OCI-LY1 (cell line): ENCODE measurements around the gene PCIF1.
"Not testable (repeated sequence)": the region's sequence is repeated elsewhere in the genome, so short reads cannot be mapped to it uniquely, and the experiment has no call there.

Source experiments
- H2AFZ ChIP-seq: fragments of 200-600 bp; sonication (generic), shearing (Covaris generic); 2 replicates; pipeline ENCODE4 v1.6.0; 2014; ENCODE audit warnings: antibody characterized with exemption, mild to moderate bottlenecking, low read length
- H3F3A ChIP-seq: fragments of 200-600 bp; sonication (generic), shearing (Covaris generic); 2 replicates; pipeline ENCODE4 v1.6.0; 2014; ENCODE audit warnings: mild to moderate bottlenecking, antibody characterized with exemption, low read length, moderate library complexity; ENCODE audit not compliant: insufficient read depth
- H3K27ac ChIP-seq: fragments of 200-600 bp; sonication (generic); 2 replicates; pipeline ENCODE4 v1.5.1; 2014; ENCODE audit warnings: low read length, mixed run types, mild to moderate bottlenecking, low read depth; ENCODE audit not compliant: poor library complexity, severe bottlenecking
- H3K27me3 ChIP-seq: fragments of 200-600 bp; sonication (generic); 2 replicates; pipeline ENCODE4 v1.6.0; 2014; ENCODE audit warnings: antibody characterized with exemption, mild to moderate bottlenecking, low read length, moderate library complexity; ENCODE audit not compliant: insufficient read depth
- H3K36me3 ChIP-seq: fragments of 200-600 bp; sonication (generic); 2 replicates; pipeline ENCODE4 v1.6.1; 2014; ENCODE audit warnings: mild to moderate bottlenecking, antibody characterized with exemption, low read length, moderate library complexity, mixed read lengths; ENCODE audit not compliant: insufficient read depth
- H3K4me1 ChIP-seq: fragments of 200-600 bp; sonication (generic); 2 replicates; pipeline ENCODE4 v1.5.1; 2014; ENCODE audit warnings: mild to moderate bottlenecking, low read length, moderate library complexity; ENCODE audit not compliant: insufficient read depth, severe bottlenecking
- H3K4me2 ChIP-seq: fragments of 200-600 bp; sonication (generic), shearing (Covaris generic); 2 replicates; pipeline ENCODE4 v1.6.1; 2014; ENCODE audit warnings: low read length
- H3K4me3 ChIP-seq: fragments of 200-600 bp; sonication (generic); 2 replicates; pipeline ENCODE4 v1.5.1; 2014; ENCODE audit warnings: low read length, low read depth, mild to moderate bottlenecking, mixed read lengths; ENCODE audit not compliant: poor library complexity, severe bottlenecking
- H3K79me2 ChIP-seq: fragments of 200-600 bp; shearing (Covaris generic); 2 replicates; pipeline ENCODE4 v1.6.1; 2016; ENCODE audit warnings: mixed run types, low read length, mixed read lengths; ENCODE audit not compliant: insufficient read depth
- H3K9ac ChIP-seq: fragments of 200-600 bp; sonication (generic), shearing (Covaris generic); 2 replicates; pipeline ENCODE4 v1.6.1; 2014; ENCODE audit warnings: mild to moderate bottlenecking, low read length, mixed read lengths
- H3K9me2 ChIP-seq: fragments of 200-600 bp; sonication (generic), shearing (Covaris generic); 2 replicates; pipeline ENCODE4 v1.6.1; 2014; ENCODE audit warnings: low read depth, mild to moderate bottlenecking, low read length, mixed read lengths
- H3K9me3 ChIP-seq: fragments of 200-600 bp; shearing (Covaris generic); 2 replicates; pipeline ENCODE4 v1.6.1; 2014; ENCODE audit warnings: low read length, mixed read lengths
- H4K20me1 ChIP-seq: fragments of 200-600 bp; sonication (generic), shearing (Covaris generic); 2 replicates; pipeline ENCODE4 v1.6.0; 2016; ENCODE audit warnings: mild to moderate bottlenecking, low read length; ENCODE audit not compliant: insufficient read depth
- CTCF ChIP-seq: fragments of 200-600 bp; sonication (generic), shearing (Covaris generic); IDR thresholded peaks from 2 replicates; pipeline ENCODE4 v1.5.1; 2017; ENCODE audit warnings: mild to moderate bottlenecking, antibody characterized with exemption, low read length, moderate library complexity, mixed read lengths
- EZH2 ChIP-seq: fragments of 200-600 bp; sonication (generic), shearing (Covaris generic); IDR thresholded peaks from 2 replicates; pipeline ENCODE4 v1.8.0; 2017; ENCODE audit warnings: borderline replicate concordance, mixed run types, mild to moderate bottlenecking, antibody characterized with exemption, low read length, moderate library complexity, mixed read lengths

PCIF1 gene

GRCh38 chr20:45987108-45987780 is 52.8 kb downstream of the PCIF1 start:
- H3K9me3 ChIP-seq = no peaks in the 10 kb centered on the region
- H3K4me1 ChIP-seq = no peaks in the 10 kb centered on the region
- H3K79me2 ChIP-seq = no peaks in the 10 kb centered on the region
- no peaks in the 10 kb centered on the region for H3K27me3 ChIP-seq
- no peak overlapping the region for H3K4me3 ChIP-seq
- no peak overlapping the region for H2AFZ ChIP-seq
- TF ChIP-seq EZH2 = no peak
- peak; percentile 82 for TF ChIP-seq CTCF
- no peak overlapping the region for H3K4me2 ChIP-seq
- no peaks in the 10 kb centered on the region for H4K20me1 ChIP-seq
- no peak overlapping the region for H3K27ac ChIP-seq
- no peaks in the 10 kb centered on the region for H3K9me2 ChIP-seq
- H3F3A ChIP-seq = no peaks in the 10 kb centered on the region
- no peak overlapping the region for H3K9ac ChIP-seq
- H3K36me3 ChIP-seq = no peaks in the 10 kb centered on the region

GRCh38 chr20:45988830-45989229 is 54.3 kb downstream of the PCIF1 start:
- not testable (repeated sequence) for H3K4me1 ChIP-seq, H3K36me3 ChIP-seq, H2AFZ ChIP-seq, H4K20me1 ChIP-seq, H3K4me3 ChIP-seq, H3K9me2 ChIP-seq, H3K27ac ChIP-seq, H3K79me2 ChIP-seq, H3F3A ChIP-seq, H3K27me3 ChIP-seq, H3K9me3 ChIP-seq, H3K4me2 ChIP-seq, H3K9ac ChIP-seq

GRCh38 chr20:45991616-45992015 is 57.1 kb downstream of the PCIF1 start:
- no peaks in the 10 kb centered on the region for H3F3A ChIP-seq
- no peak for TF ChIP-seq CTCF
- TF ChIP-seq EZH2 = no peak
- no peak overlapping the region for H3K9ac ChIP-seq
- no peak overlapping the region for H2AFZ ChIP-seq
- no peaks in the 10 kb centered on the region for H3K9me2 ChIP-seq
- H3K9me3 ChIP-seq = no peaks in the 10 kb centered on the region
- H3K27me3 ChIP-seq = no peaks in the 10 kb centered on the region
- H4K20me1 ChIP-seq = no peaks in the 10 kb centered on the region
- H3K36me3 ChIP-seq = no peaks in the 10 kb centered on the region
- H3K27ac ChIP-seq = no peak overlapping the region
- H3K4me3 ChIP-seq = no peak overlapping the region
- no peaks in the 10 kb centered on the region for H3K79me2 ChIP-seq
- no peak overlapping the region for H3K4me2 ChIP-seq
- H3K4me1 ChIP-seq = no peaks in the 10 kb centered on the region

- no peak for TF ChIP-seq CTCF
- no peak for TF ChIP-seq EZH2
- Histone ChIP-seq H3K79me2 (no peaks in the 10 kb centered on the region), H3K4me1 (no peaks in the 10 kb centered on the region), H3K9ac (no peak overlapping the region), H3K4me2 (no peak overlapping the region), H3K27ac (no peak overlapping the region), H2AFZ (no peak overlapping the region), H3K36me3 (no peaks in the 10 kb centered on the region), H4K20me1 (no peaks in the 10 kb centered on the region), H3F3A (no peaks in the 10 kb centered on the region), H3K4me3 (no peak overlapping the region), H3K9me3 (no peaks in the 10 kb centered on the region), H3K9me2 (no peaks in the 10 kb centered on the region), H3K27me3 (no peaks in the 10 kb centered on the region)
These were observed 58.9 kb downstream of the PCIF1 start for GRCh38 chr20:45993197-45993951.
